Suprapubic skin (tissue), 4 donors: Measurements from ENCODE around the gene CLBA1.

Experiments
- POLR2A ChIP-seq, 2 donors: fragments of 450-650 bp; IDR thresholded peaks; one replicate each; pipeline ENCODE4 v1.6.1; 2017; ENCODE audit warnings: antibody characterized with exemption in 2 of 2, mild to moderate bottlenecking in 2 of 2, moderate library complexity in 2 of 2
- POLR2AphosphoS5 ChIP-seq, 3 donors: sonication (generic); formaldehyde crosslinking; IDR thresholded peaks; one replicate each; pipeline ENCODE4 v1.6.1; 2017; ENCODE audit warnings: antibody characterized with exemption in 3 of 3
- TF ChIP-seq, protein P1 (sequence below), 2 donors: fragments of 200-600 bp in 1 of 2; fragments of 450-650 bp in 1 of 2; sonication (generic) in 1 of 2; IDR thresholded peaks; one replicate each; pipeline ENCODE4 v1.5.1; 2016 to 2019; ENCODE audit warnings: antibody characterized with exemption in 2 of 2, mild to moderate bottlenecking in 1 of 2, moderate library complexity in 1 of 2

DNA sequence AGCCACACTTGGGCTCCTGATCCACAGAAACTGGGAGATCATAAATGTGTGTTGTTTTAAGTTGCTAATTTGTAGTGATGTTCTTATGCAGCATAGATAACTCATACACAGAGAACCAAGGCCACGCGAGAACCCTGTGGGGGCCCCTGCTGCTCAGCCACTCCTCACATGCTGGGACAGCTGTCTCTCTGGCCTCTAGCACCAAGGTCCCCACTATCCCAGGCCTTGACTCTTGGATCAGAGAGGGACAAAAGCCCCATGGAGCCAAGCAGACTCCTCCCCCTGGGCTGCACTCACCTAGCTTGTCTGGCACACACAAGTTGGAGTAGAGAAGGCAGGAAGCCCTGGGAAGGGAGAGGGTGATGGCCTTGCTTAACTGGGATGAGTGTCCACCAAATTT lies 49.6 kb upstream of the CLBA1 start:
- TF ChIP-seq, protein P1, sequence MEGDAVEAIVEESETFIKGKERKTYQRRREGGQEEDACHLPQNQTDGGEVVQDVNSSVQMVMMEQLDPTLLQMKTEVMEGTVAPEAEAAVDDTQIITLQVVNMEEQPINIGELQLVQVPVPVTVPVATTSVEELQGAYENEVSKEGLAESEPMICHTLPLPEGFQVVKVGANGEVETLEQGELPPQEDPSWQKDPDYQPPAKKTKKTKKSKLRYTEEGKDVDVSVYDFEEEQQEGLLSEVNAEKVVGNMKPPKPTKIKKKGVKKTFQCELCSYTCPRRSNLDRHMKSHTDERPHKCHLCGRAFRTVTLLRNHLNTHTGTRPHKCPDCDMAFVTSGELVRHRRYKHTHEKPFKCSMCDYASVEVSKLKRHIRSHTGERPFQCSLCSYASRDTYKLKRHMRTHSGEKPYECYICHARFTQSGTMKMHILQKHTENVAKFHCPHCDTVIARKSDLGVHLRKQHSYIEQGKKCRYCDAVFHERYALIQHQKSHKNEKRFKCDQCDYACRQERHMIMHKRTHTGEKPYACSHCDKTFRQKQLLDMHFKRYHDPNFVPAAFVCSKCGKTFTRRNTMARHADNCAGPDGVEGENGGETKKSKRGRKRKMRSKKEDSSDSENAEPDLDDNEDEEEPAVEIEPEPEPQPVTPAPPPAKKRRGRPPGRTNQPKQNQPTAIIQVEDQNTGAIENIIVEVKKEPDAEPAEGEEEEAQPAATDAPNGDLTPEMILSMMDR (IDR thresholded peaks at IDR 0.05): no peak
- TF ChIP-seq POLR2AphosphoS5 (IDR thresholded peaks at IDR 0.05) (no peak), POLR2A (IDR thresholded peaks at IDR 0.05) (no peak)
